HepG2 (cell line): ENCODE measurements around the gene TRIM27. TPM values are rescaled to one million over a fixed set of nuclear protein-coding genes. Genes with fewer than 3 reads are reported as not detected.

Experiments
- ATF1 ChIP-seq: IDR thresholded peaks from 2 replicates; pipeline ENCODE4 v1.6.1; 2016; ENCODE audit warnings: mild to moderate bottlenecking, control low read depth
- KLF12 ChIP-seq: sonication (generic); formaldehyde crosslinking; IDR thresholded peaks from 2 replicates; pipeline ENCODE4 v1.4.0; 2020; ENCODE audit warnings: missing genetic modification reagents, borderline replicate concordance
- NFATC3 ChIP-seq: sonication (generic); formaldehyde crosslinking; IDR thresholded peaks from 2 replicates; pipeline ENCODE4 v1.5.1; 2020; ENCODE audit warnings: mild to moderate bottlenecking, missing genetic modification reagents
- PAF1 ChIP-seq: IDR thresholded peaks from 2 replicates; pipeline ENCODE4 v1.6.1; 2016; ENCODE audit warnings: missing genetic modification reagents, missing compliant biosample characterization
- RAD21 ChIP-seq: fragments of 450-650 bp; formaldehyde crosslinking; IDR thresholded peaks from 2 replicates; pipeline ENCODE4 v1.5.0; 2020; ENCODE audit warnings: mild to moderate bottlenecking
- RFX3 ChIP-seq: IDR thresholded peaks from 2 replicates; pipeline ENCODE4 v1.6.1; 2016; ENCODE audit warnings: missing biosample characterization, missing genetic modification reagents
- SMARCE1 ChIP-seq: fragments of 450-650 bp; IDR thresholded peaks from 2 replicates; pipeline ENCODE4 v1.6.1; 2017; ENCODE audit warnings: borderline replicate concordance
- ZNF142 ChIP-seq: sonication (generic); formaldehyde crosslinking; IDR thresholded peaks from 2 replicates; pipeline ENCODE4 v1.4.0; 2020; ENCODE audit warnings: missing genetic modification reagents
- ZNF577 ChIP-seq: sonication (generic); formaldehyde crosslinking; IDR thresholded peaks from 2 replicates; pipeline ENCODE4 v1.4.0; 2020; ENCODE audit warnings: mild to moderate bottlenecking, low read depth, missing genetic modification reagents, borderline replicate concordance
- ZNF770 ChIP-seq: sonication (generic); formaldehyde crosslinking; IDR thresholded peaks from 2 replicates; pipeline ENCODE4 v1.5.0; 2020; ENCODE audit warnings: mild to moderate bottlenecking, missing genetic modification reagents
- polyA plus RNA-seq, 8 experiments: library from polyadenylated mRNA; depleted of rRNA in 3 of 8; stranded (reverse) in 7 of 8; unstranded in 1 of 8; fragments of >200 nt; fragmentation: Illumina TruSeq in 4 of 8; extraction: Trizol in 4 of 8; gene quantifications; 2 replicates each; pipeline versions ENCODE4 v1.2.1 to v1.2.3, GENCODE V29; 2011 to 2016; ENCODE audit warnings: low read depth in 4 of 8, missing spikeins in 1 of 8, mixed read lengths in 1 of 8; ENCODE audit not compliant: insufficient read depth in 1 of 8
- total RNA-seq, 5 experiments: library from RNA; depleted of rRNA; stranded (reverse); fragments of >200 nt; fragmentation: Illumina TruSeq; extraction: Trizol; gene quantifications; 2 replicates each; pipeline ENCODE4 v1.2.3, GENCODE V29; 2016; ENCODE audit warnings: low read depth in 1 of 5
- TF ChIP-seq, protein P1 (sequence below): sonication (generic); formaldehyde crosslinking; IDR thresholded peaks from 2 replicates; pipeline ENCODE4 v1.4.0; 2020; ENCODE audit warnings: missing genetic modification reagents

Gene TRIM27
- total and polyA plus RNA-seq, 2 of the 13 experiments (the other 11 are each of a cell fraction or from before 2014, with no cell fraction given), result 88.6 to 112 TPM

DNA sequence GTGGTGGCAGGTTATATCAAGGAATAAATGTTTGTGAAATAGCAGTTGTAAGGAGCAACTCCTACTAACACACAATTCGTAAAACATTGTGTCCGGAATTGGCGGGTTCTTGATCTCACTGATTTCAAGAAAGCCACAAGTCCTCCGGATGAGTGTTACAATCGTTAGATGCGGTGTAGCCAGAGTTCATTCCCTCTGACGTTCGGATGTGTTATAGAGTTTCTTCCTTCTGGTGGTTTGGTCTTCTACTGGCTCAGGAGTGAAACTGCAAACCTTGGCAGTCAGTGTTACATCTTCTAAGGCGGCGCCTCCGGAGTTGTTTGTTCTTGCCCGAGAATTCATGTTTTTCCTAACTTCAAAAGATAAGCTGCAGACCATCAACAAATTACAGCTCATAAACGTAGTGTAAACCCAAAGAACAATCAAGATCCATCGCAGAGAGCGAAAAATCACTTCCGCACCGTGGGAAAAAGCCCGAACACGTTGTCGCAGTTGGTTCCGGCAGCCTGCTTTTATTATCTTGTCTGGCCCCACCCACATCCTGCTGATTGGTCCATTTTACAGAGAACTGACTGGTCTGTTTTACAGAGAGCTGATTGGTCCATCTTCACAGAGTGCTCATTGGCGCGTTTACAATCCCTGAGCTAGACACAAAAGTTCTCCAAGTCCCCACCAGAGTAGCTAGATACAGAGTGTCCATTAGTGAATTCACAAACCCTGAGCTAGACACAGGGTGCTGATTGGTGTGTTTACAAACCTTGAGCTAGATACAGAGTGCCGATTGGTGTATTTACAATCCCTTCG, 58.2 kb downstream of the TRIM27 start (continued):
- TF ChIP-seq ZNF770 (no peak), NFATC3 (no peak), RAD21 (CRISPR knock-in tag) (0 out of 2 replicates have a peak, but pooled peaks have one; percentile 16), KLF12 (CRISPR knock-in tag) (peak; percentile 67), PAF1 (CRISPR knock-in tag) (no peak), ATF1 (CRISPR knock-in tag) (peak; percentile 54), SMARCE1 (no peak), RFX3 (no peak), ZNF577 (CRISPR knock-in tag) (no peak), ZNF142 (CRISPR knock-in tag) (no peak)
- TF ChIP-seq, protein P1, sequence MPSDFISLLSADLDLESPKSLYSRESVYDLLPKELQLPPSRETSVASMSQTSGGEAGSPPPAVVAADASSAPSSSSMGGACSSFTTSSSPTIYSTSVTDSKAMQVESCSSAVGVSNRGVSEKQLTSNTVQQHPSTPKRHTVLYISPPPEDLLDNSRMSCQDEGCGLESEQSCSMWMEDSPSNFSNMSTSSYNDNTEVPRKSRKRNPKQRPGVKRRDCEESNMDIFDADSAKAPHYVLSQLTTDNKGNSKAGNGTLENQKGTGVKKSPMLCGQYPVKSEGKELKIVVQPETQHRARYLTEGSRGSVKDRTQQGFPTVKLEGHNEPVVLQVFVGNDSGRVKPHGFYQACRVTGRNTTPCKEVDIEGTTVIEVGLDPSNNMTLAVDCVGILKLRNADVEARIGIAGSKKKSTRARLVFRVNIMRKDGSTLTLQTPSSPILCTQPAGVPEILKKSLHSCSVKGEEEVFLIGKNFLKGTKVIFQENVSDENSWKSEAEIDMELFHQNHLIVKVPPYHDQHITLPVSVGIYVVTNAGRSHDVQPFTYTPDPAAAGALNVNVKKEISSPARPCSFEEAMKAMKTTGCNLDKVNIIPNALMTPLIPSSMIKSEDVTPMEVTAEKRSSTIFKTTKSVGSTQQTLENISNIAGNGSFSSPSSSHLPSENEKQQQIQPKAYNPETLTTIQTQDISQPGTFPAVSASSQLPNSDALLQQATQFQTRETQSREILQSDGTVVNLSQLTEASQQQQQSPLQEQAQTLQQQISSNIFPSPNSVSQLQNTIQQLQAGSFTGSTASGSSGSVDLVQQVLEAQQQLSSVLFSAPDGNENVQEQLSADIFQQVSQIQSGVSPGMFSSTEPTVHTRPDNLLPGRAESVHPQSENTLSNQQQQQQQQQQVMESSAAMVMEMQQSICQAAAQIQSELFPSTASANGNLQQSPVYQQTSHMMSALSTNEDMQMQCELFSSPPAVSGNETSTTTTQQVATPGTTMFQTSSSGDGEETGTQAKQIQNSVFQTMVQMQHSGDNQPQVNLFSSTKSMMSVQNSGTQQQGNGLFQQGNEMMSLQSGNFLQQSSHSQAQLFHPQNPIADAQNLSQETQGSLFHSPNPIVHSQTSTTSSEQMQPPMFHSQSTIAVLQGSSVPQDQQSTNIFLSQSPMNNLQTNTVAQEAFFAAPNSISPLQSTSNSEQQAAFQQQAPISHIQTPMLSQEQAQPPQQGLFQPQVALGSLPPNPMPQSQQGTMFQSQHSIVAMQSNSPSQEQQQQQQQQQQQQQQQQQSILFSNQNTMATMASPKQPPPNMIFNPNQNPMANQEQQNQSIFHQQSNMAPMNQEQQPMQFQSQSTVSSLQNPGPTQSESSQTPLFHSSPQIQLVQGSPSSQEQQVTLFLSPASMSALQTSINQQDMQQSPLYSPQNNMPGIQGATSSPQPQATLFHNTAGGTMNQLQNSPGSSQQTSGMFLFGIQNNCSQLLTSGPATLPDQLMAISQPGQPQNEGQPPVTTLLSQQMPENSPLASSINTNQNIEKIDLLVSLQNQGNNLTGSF (CRISPR knock-in tag), result peak; percentile 44; the same call in 1 of the 2 replicates
